Measurements from ENCODE around the gene CDC42EP4.

GRCh38 chr17:73286863-73287296, 24.9 kb downstream of the CDC42EP4 start:
- TF ChIP-seq CTCF (IDR thresholded peaks at IDR 0.05; ENCODE audit: low read depth, low read length, poor library complexity, severe bottlenecking) (no peak), EZH2phosphoT487 (IDR thresholded peaks at IDR 0.05; ENCODE audit: borderline replicate concordance, low read length) (no peak)

Measured in DOHH2 (cell line).